ENCODE results near the gene PLAGL2.

PLAGL2 gene

DNA sequence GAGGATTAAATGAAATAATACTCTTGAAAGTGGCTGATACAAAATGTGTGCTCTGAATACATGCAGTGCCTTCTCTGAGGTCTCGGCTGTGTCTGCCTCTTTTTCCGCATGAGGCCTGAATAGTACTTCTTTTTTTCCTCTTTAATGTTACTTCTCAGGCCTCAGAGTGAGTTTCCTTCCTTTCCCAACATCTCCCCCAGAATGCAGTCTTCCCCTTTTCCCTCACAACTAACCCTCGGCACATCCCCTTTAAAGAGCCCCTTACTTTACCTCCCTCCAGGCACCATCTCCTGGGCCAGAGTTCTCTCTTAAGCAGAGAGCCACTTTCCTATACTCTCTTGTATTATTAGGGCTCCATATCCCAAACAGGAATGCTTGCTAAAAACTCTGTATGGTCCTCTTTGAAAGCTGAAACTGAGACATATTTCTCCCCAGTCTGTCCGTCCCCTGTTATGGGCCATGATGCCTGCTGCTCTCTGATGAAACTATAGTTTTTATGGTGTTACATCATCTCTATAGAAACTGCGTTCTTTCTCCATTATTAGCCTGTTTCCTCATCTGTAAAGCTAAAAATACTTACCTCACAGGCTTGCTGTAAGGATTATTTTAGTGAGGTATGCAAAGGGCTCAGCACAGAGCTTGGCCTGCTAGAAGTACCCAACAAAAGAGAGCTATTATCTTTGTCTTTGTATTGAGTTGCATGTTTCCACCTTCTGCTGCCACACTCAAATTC is 2.3 kb downstream of the PLAGL2 start:
- in situ Hi-C loops (cut with MboI; ENCODE audit: low sequenced_read_pairs, unreplicated experiment), result no loop called here
- DNase-seq (ENCODE audit: low spot score), result peak; percentile 43
- TF ChIP-seq, protein P1, sequence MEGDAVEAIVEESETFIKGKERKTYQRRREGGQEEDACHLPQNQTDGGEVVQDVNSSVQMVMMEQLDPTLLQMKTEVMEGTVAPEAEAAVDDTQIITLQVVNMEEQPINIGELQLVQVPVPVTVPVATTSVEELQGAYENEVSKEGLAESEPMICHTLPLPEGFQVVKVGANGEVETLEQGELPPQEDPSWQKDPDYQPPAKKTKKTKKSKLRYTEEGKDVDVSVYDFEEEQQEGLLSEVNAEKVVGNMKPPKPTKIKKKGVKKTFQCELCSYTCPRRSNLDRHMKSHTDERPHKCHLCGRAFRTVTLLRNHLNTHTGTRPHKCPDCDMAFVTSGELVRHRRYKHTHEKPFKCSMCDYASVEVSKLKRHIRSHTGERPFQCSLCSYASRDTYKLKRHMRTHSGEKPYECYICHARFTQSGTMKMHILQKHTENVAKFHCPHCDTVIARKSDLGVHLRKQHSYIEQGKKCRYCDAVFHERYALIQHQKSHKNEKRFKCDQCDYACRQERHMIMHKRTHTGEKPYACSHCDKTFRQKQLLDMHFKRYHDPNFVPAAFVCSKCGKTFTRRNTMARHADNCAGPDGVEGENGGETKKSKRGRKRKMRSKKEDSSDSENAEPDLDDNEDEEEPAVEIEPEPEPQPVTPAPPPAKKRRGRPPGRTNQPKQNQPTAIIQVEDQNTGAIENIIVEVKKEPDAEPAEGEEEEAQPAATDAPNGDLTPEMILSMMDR (IDR thresholded peaks at IDR 0.05; ENCODE audit: borderline replicate concordance, control extremely low read depth, extremely low read depth, insufficient read depth, missing control alignments), result no peak

DNA sequence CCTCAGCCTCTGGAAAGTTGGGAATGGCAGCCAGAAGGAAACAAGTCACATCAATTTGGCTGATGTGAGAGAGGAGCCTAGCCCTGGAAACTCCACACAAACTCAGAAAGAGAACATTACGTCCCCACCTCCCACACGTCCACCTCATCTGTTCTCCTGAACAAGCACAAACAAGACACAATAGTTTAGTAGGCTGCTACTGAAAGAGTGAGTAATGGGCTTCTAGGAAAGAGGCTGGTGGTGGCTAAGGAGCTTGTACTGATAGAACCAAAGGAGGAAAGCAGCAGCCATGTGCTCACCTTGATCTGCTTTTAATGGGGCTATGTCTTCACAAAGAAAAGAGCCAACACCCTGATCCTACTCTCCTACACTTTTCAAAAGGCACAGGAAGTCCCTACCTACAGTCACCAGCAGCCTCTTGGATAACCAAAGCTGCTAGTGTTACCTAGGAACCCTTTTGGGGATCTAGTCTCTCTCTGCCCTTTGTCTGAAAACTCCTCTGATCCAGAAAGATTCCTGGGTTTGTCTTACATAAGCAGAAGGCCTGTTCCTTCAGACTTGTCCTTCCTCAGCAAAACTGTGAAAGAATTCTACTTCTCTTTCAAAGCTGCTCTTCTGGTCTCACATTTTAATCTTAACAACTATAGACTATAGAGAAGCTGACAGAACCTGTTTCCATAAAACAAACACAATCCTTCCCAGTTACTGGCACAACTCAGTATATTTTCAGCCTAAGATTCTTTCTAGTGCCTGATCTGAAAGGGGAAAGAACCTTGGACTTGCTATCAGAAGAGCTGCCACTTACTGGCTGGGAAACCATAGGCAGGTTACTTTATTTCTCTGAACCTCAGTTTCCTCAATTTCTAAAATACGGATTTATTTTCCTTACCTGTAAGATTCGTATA is 3.1 kb downstream of the PLAGL2 start:
- TF ChIP-seq, protein P1 (IDR thresholded peaks at IDR 0.05; ENCODE audit: borderline replicate concordance, control extremely low read depth, extremely low read depth, insufficient read depth, missing control alignments), result no peak
- in situ Hi-C loops (cut with MboI; ENCODE audit: low sequenced_read_pairs, unreplicated experiment), result no loop called here
- DNase-seq (ENCODE audit: low spot score), result peak; percentile 45

DNA sequence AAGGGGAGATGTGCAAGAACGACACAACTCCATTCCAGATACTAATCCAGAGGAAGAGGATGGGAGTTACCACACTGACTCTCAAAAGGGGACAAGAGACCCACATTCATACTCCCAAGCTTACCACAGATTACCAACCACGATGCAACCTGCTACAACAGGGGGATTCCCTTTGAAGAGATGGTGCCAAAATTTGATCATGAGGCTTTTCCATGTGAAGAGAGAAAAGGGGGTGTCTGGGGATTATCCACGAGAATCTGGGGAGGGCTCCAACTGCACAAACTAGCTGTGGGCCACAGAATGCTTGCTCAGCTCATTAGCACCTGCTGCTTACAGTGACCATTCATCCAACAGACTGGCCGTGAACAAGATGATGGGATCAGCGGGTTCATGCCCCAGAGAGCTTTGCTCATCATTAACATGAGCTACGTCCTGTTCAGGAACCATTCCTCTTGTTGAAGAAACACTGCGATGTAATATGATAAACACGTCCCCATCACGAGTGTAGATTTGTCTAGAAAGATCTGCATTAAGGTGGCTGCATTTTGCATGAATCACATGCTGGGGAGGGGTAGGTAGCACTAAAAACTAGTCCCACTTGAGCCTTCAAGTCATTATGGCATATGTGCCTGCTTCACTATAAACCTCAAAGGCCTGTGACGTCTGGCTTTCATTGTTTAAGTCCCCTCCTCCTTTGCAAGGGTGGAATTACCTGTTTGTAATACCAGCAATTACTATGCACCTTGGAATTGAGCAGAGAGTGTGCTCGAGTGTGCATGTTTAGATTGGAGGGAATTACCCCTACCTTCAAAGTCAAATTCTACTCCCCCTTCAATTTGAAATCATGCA is 4.0 kb downstream of the PLAGL2 start:
- TF ChIP-seq, protein P1 (IDR thresholded peaks at IDR 0.05; ENCODE audit: borderline replicate concordance, control extremely low read depth, extremely low read depth, insufficient read depth, missing control alignments), result no peak
- no peak for DNase-seq (ENCODE audit: low spot score)
- in situ Hi-C loops (cut with MboI; ENCODE audit: low sequenced_read_pairs, unreplicated experiment), result no loop called here

DNA sequence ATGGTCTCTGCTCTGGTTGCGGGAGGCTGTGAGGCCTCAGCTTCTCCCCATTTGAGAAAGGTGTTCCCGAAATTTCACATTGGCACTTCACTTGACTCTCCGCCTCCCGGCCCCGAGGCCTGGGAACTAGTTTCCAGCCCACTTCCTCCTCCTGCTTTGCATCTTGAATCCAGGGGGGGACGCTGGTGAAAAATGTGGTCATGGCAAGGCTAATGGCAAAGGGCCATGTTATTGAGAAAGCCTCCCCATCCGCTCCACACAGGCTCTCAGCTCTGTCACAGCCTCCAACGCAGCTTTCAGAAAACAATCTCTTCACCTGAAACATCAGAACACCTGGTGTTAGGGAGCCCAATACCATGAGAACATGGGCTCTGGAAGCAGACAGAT is 5.6 kb downstream of the PLAGL2 start:
- TF ChIP-seq, protein P1 (IDR thresholded peaks at IDR 0.05; ENCODE audit: borderline replicate concordance, control extremely low read depth, extremely low read depth, insufficient read depth, missing control alignments), result no peak
- DNase-seq (ENCODE audit: low spot score), result no peak
- in situ Hi-C loops (cut with MboI; ENCODE audit: low sequenced_read_pairs, unreplicated experiment), result no loop called here

DNA sequence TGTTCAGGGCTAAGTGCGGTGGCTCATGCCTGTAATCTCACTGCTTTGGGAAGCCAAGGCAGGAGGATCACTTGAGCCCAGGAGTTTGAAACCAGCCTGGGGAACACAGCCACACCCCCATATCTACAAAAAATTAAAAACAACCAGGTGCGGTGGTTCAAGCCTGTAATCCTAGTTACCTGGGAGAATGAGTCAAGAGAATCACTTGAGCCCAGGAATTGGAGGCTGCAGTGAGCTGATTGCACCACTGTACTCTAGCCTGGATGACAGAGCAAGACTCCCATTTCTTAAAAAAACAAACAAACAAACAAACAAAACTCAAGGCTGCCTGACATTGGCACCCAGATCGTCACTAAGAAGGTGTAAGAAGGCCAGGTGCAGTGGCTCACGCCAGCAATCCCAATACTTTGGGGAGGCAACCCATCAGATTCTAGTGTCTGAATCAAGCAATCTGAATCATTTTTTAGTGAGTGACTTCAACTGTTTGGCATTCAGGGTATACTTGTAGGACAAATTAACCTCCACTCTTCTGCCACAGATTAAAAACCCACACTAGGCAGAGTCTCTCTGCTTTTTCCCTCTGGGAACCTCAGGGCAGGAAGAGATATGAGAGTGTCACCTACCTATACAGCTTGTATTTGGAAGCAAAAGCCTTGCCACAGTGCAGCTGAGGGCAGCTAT is 6.1 kb downstream of the PLAGL2 start:
- no peak for DNase-seq (ENCODE audit: low spot score)
- TF ChIP-seq, protein P1 (IDR thresholded peaks at IDR 0.05; ENCODE audit: borderline replicate concordance, control extremely low read depth, extremely low read depth, insufficient read depth, missing control alignments), result no peak
- in situ Hi-C loops (cut with MboI; ENCODE audit: low sequenced_read_pairs, unreplicated experiment), result no loop called here

Measured in GM13976 (cell line).